AG10803 (cell line): ENCODE data around the gene ARHGAP15.

Experiments
- DNase-seq: peaks from one replicate; pipeline ENCODE4 v3.0.0; 2010; ENCODE audit warnings: low read depth
- H3K4me3 ChIP-seq: 2 replicates; pipeline ENCODE4 v1.5.1; 2011; ENCODE audit warnings: mild to moderate bottlenecking, low read length, control low read depth
- TF ChIP-seq, protein P1 (sequence below): conservative IDR thresholded peaks from 2 replicates; pipeline ENCODE4 v1.5.1; 2011; ENCODE audit warnings: mild to moderate bottlenecking, low read length, control low read depth, inconsistent platforms

The ARHGAP15 gene

DNA sequence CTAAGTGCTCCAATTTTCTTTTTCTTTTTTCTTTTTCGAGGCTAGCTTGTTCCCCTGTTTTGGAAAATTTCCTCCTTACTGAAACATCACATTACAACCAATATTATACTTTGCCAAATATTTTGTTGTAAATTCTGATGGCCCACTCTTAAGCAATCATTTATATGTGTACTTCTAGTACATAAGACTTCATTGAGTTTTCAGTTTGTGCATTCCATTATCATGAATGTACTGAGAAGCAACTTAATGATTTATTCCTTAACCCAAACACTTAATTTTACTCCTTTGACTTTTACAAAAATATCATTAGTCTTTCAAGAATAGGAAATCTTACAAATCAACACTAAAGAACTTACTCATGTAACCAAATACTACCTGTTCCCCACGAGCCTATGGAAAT, 242.4 kb downstream of the ARHGAP15 start:
- DNase-seq, result no peak
- TF ChIP-seq, protein P1, sequence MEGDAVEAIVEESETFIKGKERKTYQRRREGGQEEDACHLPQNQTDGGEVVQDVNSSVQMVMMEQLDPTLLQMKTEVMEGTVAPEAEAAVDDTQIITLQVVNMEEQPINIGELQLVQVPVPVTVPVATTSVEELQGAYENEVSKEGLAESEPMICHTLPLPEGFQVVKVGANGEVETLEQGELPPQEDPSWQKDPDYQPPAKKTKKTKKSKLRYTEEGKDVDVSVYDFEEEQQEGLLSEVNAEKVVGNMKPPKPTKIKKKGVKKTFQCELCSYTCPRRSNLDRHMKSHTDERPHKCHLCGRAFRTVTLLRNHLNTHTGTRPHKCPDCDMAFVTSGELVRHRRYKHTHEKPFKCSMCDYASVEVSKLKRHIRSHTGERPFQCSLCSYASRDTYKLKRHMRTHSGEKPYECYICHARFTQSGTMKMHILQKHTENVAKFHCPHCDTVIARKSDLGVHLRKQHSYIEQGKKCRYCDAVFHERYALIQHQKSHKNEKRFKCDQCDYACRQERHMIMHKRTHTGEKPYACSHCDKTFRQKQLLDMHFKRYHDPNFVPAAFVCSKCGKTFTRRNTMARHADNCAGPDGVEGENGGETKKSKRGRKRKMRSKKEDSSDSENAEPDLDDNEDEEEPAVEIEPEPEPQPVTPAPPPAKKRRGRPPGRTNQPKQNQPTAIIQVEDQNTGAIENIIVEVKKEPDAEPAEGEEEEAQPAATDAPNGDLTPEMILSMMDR, result no peak
- H3K4me3 ChIP-seq, result no peak overlapping the region

- H3K4me3 ChIP-seq, result no peak overlapping the region
- DNase-seq, result no peak
- TF ChIP-seq, protein P1, result no peak
These were observed 246.2 kb downstream of the ARHGAP15 start for GRCh38 chr2:143375384-143375880.

DNA sequence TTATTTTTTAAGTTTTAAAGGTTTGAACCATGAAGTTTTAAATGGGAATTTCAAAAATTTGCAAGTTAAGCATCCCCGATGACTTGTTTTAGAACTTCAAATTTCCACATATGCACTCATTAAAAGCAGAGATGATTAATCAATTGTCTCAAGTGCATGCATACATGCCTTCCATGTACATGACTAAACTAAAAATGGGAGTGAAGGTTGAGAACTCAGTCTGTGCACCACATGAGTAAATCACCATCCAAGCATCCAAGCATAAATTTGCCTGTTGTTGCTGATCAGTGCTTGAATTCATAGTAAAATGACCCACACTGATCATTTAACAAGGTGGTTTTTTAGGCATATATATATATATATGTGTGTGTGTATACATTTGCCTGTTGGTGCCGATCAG, 249.8 kb downstream of the ARHGAP15 start:
- DNase-seq, result no peak
- TF ChIP-seq, protein P1, result no peak
- no peak overlapping the region for H3K4me3 ChIP-seq

DNA sequence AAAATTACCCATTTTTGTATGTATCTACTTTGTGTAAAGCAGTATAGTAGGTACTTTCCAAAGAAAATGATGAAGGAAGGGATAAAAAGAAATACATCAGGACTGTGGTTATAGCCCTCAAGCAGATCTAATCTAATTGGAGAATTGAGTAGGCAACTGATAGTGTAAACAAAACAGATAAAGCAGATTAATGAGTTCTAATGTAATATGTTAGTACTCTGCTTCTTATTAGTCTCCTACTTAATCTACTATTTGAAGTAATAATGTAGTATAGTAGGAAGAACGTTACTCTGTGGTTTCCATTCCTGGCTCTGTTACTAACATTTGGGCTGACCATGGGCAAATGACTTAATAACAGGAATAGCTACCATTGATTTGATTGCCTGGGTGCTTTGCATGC, 250.7 kb downstream of the ARHGAP15 start:
- TF ChIP-seq, protein P1, result no peak
- no peak overlapping the region for H3K4me3 ChIP-seq
- no peak for DNase-seq

DNA sequence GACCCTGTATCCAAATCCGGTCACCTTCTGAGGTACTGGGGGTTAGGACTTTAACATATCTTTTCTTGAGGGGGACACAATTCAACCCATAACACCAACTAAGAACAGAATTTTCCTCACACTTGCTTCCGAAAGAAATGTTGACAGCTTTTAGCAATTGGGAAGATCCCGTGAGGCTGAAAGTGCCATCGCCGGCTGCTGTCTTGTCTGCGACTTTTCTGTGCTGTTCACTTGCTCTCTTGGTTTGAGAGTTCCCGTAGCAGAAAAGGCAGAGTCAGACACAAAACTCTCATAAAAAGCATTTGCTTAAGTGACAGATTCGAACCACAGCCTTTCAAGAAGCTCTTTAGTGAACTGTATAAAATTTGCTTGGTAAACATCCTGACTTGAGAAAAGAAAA, 253.4 kb downstream of the ARHGAP15 start:
- no peak overlapping the region for H3K4me3 ChIP-seq
- no peak for DNase-seq
- TF ChIP-seq, protein P1, result no peak

- DNase-seq, result no peak
- TF ChIP-seq, protein P1, result no peak
- H3K4me3 ChIP-seq, result no peak overlapping the region
These were observed 253.8 kb downstream of the ARHGAP15 start for GRCh38 chr2:143383016-143383415.

DNA sequence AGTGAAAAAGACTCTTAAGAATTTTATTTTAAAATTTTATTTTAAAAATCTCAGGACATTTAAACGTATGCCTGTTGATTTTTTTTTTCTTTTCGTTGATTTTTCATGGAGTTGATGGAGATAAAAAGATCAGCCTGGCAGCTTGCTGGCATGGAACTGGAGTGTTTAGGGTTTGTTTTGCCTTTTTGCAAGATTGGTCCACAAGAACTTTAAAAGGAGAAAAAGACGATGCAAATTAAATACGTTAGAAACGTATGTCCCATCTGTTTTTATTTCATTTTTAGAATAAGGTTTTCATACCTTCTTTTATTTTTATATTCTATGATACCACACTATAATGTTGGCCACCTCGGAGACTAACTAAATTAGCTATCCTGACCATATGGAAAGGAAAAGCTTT, 254.9 kb downstream of the ARHGAP15 start:
- TF ChIP-seq, protein P1, result no peak
- no peak overlapping the region for H3K4me3 ChIP-seq
- no peak for DNase-seq
